A549 (cell line): ENCODE measurements around the gene GRM6.

Source experiments
- EP300 ChIP-seq, 2 experiments: fragments of >200 bp; sonication (Bioruptor Twin); formaldehyde crosslinking; IDR thresholded peaks; 2 replicates in 1 of 2; 3 replicates in 1 of 2; pipeline ENCODE4 v1.6.1; 2016 to 2017
- JUN ChIP-seq, 2 experiments: fragments of >200 bp; sonication (Bioruptor Twin); formaldehyde crosslinking; IDR thresholded peaks; 2 replicates in 1 of 2; 3 replicates in 1 of 2; pipeline ENCODE4 v1.6.1; 2016 to 2017
- JUNB ChIP-seq: fragments of >200 bp; sonication (Bioruptor Twin); formaldehyde crosslinking; IDR thresholded peaks from 2 replicates; pipeline ENCODE4 v1.6.1; 2016
- TP53 ChIP-seq: fragments of 250-450 bp; sonication (Bioruptor Pico); IDR thresholded peaks from 2 replicates; pipeline ENCODE4 v1.5.0; 2021; ENCODE audit warnings: mild to moderate bottlenecking, moderate library complexity
- TF ChIP-seq, protein P1 (sequence below): fragments of >200 bp; sonication (Bioruptor Twin); formaldehyde crosslinking; IDR thresholded peaks from 3 replicates; pipeline ENCODE4 v1.5.1; 2016
- TF ChIP-seq, protein P2 (sequence below): IDR thresholded peaks from 2 replicates; pipeline ENCODE4 v1.6.1; 2012; ENCODE audit warnings: low read depth, borderline replicate concordance
- TF ChIP-seq, protein P3 (sequence below): IDR thresholded peaks from 2 replicates; pipeline ENCODE4 v1.6.1; 2012
- TF ChIP-seq, protein P4 (sequence below): IDR thresholded peaks from 2 replicates; pipeline ENCODE4 v1.6.1; 2012

DNA sequence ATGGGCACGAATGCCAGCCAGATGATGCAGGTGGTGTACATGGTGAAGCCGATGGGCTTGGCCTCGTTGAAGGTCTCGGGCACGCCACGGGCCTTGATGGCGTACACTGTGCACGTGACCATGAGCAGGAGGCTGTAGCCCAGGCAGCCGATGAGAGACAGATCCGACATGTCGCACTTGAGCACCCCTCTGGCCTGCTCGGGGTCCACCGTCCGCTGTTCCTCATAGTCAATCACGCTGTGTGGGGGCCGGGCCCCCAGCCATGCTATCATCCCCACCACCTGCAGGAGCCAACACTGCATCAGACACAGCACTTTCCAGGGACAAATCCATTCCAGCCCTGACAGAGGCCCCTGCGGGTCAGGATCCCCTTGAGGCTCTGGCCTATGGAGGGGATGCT is 12.2 kb downstream of the GRM6 start:
- TF ChIP-seq, protein P1, sequence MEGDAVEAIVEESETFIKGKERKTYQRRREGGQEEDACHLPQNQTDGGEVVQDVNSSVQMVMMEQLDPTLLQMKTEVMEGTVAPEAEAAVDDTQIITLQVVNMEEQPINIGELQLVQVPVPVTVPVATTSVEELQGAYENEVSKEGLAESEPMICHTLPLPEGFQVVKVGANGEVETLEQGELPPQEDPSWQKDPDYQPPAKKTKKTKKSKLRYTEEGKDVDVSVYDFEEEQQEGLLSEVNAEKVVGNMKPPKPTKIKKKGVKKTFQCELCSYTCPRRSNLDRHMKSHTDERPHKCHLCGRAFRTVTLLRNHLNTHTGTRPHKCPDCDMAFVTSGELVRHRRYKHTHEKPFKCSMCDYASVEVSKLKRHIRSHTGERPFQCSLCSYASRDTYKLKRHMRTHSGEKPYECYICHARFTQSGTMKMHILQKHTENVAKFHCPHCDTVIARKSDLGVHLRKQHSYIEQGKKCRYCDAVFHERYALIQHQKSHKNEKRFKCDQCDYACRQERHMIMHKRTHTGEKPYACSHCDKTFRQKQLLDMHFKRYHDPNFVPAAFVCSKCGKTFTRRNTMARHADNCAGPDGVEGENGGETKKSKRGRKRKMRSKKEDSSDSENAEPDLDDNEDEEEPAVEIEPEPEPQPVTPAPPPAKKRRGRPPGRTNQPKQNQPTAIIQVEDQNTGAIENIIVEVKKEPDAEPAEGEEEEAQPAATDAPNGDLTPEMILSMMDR = no peak
- TF ChIP-seq EP300 (IDR thresholded peaks at IDR 0.05) = no peak
- TF ChIP-seq JUN (IDR thresholded peaks at IDR 0.05) = no peak
- TF ChIP-seq JUNB = no peak
- no peak for TF ChIP-seq TP53 (CRISPR knock-in tag)
- TF ChIP-seq, protein P2, sequence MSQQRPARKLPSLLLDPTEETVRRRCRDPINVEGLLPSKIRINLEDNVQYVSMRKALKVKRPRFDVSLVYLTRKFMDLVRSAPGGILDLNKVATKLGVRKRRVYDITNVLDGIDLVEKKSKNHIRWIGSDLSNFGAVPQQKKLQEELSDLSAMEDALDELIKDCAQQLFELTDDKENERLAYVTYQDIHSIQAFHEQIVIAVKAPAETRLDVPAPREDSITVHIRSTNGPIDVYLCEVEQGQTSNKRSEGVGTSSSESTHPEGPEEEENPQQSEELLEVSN = no peak
- TF ChIP-seq, protein P3, sequence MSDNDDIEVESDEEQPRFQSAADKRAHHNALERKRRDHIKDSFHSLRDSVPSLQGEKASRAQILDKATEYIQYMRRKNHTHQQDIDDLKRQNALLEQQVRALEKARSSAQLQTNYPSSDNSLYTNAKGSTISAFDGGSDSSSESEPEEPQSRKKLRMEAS = no peak
- TF ChIP-seq, protein P4, sequence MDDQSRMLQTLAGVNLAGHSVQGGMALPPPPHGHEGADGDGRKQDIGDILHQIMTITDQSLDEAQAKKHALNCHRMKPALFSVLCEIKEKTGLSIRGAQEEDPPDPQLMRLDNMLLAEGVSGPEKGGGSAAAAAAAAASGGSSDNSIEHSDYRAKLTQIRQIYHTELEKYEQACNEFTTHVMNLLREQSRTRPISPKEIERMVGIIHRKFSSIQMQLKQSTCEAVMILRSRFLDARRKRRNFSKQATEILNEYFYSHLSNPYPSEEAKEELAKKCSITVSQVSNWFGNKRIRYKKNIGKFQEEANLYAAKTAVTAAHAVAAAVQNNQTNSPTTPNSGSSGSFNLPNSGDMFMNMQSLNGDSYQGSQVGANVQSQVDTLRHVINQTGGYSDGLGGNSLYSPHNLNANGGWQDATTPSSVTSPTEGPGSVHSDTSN = no peak
